Fibroblast of skin of back (primary cell): ENCODE results near the gene BICRA.
"Not testable (repeated sequence)": the region's sequence is repeated elsewhere in the genome, so short reads cannot be mapped to it uniquely, and the experiment has no call there.

Source experiments
- DNase-seq: peaks from one replicate; pipeline ENCODE4 v3.0.0-alpha.2; 2013

BICRA gene

DNA sequence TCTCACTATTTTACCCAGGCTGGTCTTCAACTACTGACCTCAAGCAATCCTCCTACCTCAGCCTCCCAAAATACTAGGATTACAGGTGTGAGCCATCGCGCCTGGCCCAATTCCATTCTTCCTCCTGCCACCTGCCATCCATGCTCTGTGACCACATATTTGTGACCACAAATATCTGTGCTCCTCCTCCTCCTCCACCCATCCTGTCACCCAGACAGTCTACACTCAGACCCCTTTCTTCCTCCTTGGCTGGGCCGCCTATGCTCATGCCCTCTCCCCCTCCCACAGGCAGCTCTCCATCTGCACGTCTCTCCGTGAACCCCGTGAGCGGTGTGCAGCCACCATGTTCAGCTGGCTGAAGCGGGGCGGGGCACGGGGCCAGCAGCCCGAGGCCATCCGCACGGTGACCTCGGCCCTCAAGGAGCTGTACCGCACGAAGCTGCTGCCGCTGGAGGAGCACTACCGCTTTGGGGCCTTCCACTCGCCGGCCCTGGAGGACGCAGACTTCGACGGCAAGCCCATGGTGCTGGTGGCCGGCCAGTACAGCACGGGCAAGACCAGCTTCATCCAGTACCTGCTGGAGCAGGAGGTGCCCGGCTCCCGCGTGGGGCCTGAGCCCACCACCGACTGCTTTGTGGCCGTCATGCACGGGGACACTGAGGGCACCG lies 107.5 kb downstream of the BICRA start:
- no peak for DNase-seq

GRCh38 chr19:47718415-47719046 lies 109.6 kb downstream of the BICRA start:
- DNase-seq = not testable (repeated sequence)

DNA sequence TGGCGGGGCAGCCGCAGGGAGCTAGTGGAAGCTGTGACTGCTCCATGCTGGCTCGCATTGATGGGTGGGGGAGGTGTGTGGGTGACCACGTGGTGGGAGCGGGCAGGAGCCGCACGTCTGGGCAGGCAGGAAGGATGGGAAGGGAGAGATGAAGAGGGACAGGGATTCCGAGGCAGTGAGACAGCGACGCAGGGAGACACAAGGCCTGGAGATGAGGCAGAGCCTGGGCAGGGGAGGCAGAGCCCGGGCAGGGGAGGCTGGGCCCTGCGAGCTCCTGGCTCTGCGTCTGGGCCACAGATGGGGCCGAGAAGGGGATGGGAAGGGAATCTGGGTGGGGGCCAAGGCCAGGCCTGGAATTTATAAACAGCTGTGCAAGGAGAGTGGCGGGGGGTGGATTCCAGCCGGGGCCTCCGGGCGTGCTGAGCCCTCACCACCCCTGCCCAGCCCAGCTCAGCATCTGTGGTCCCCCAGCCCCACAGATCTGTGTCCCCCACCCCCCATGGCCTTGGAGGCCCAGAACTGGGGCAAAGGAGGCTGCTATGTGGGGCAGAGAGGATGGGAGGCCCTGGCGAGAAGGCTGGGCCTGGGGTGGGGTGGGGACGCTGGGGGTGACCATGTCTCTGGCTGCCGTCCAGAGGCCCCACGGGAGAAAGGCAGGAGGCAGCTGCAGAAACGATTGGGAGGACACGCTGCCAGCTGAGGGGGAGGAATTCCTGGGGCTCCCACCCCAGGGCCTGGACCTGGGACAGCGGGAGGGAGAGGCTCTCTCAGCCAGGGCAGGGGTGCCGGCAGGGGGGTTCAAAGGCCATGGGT lies 110.3 kb downstream of the BICRA start:
- peak; percentile 100 for DNase-seq

GRCh38 chr19:47720669-47721422 lies 111.9 kb downstream of the BICRA start:
- no peak for DNase-seq

DNA sequence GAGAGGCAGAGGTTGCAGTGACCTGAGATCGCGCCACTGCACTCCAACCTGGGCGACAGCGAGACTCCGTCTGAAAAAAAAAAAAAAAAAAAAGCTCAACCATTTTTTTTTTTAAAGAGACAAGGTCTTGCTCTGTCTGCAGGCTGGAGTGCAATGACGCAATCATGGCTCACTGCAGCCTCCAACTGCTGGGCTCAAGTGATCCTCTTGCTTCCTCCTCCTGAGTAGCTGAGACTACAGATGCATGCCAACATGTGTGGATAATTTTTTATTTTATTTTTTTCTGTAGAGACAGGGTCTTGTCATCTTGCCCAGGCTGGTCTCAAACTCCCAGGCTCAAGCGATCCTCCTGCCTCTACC lies 114.6 kb downstream of the BICRA start:
- DNase-seq = peak; percentile 90

- DNase-seq = no peak
Measured at GRCh38 chr19:47725759-47726401, 116.9 kb downstream of the BICRA start.

- DNase-seq = peak; percentile 81
Measured at GRCh38 chr19:47726467-47726866, 117.5 kb downstream of the BICRA start.

DNA sequence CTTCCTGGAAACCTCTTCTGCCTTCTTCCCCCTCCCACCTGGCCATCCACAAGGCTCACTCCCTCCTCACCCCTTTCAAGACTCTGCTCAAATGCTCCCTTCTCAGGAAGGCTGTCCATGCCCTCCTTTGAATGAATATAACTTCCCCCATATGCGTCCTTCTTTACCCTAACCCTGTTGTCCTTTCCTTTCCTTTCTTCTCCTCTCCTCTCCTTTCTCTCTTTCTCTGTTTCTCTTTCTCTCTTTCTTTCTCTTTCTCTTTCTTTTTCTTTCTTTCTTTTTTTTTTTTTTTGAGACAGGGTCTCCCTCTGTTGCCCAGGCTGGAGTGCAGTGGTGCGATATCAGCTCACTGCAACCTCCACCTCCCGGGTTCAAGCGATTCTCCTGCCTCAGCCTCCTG lies 119.4 kb downstream of the BICRA start:
- DNase-seq = not testable (repeated sequence)

- DNase-seq = peak; percentile 95
Measured at GRCh38 chr19:47729468-47729798, 120.5 kb downstream of the BICRA start.

DNA sequence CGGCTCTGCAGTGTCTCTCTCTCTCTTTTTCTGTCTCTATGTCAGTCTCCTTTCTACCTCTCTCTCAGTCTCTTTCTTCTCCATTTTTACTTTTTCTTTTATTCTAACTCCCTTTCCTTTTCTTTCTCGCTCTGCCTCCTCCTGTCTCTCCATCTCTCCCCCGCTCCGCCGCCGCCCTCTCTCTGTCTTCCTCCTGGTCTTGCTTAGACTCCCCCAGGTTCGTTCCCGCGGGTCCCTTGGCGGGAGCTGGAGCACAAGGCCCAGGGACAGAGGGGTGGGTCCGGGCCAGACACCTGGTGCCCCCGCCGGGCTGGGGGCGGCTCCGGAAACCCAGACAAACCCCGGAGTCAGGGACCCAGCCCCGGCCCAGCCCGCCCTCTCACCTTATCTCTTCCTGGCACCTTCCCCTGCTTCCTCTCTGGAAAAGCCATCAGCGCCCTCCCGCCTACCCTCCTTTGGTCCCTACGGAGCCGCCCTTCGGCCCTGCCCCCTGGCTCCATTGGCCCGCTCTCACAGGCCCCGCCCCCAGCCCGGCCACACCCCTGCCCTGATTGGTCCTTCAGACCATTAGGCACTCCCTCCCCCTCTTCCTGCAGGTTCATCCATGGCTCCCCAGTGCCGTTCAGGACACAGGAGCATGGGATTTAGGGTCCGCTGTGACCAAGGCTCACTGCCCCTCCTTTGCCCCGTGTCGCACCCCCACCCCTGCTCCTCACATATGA lies 121.0 kb downstream of the BICRA start:
- DNase-seq = no peak

GRCh38 chr19:47730521-47730889 lies 121.6 kb downstream of the BICRA start:
- no peak for DNase-seq

DNA sequence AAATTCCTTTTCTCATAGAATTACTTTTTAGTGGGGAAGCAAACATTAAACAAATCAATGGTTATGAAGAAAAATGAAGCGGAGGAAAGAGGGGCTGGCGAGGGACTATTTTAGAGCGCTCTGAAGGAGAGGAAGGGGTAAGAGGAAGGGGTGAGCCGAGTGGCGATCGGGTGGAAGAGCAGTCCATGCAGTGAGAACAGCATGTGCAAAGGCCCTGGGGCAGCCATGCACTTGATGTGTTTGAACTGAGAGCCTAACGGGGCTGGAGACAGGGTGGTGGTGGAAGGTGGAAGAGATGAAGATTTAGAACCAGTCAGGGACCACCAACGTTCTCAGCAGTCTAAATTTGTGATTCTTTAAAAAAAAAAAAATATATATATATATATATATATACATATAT lies 122.0 kb downstream of the BICRA start:
- DNase-seq = no peak

DNA sequence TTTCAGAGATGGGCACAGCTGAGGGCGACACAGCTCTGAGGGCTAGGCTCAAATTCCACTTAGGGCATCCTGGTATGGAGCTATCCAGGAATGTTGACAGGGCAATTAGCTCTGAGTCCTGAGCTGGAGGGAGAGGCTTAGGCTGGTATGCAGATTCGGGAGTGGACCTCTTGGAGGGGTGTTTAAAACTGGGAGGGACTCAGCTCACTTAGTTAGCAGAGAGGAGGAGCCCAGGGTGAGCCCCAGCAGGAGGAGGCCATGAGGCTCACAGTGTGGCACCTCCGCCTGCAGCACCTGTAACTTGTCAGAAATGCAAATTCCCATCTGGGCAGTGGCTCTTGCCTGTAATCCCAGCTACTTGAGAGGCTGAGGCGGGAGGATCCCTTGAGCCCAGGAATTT lies 126.2 kb downstream of the BICRA start:
- no peak for DNase-seq

DNA sequence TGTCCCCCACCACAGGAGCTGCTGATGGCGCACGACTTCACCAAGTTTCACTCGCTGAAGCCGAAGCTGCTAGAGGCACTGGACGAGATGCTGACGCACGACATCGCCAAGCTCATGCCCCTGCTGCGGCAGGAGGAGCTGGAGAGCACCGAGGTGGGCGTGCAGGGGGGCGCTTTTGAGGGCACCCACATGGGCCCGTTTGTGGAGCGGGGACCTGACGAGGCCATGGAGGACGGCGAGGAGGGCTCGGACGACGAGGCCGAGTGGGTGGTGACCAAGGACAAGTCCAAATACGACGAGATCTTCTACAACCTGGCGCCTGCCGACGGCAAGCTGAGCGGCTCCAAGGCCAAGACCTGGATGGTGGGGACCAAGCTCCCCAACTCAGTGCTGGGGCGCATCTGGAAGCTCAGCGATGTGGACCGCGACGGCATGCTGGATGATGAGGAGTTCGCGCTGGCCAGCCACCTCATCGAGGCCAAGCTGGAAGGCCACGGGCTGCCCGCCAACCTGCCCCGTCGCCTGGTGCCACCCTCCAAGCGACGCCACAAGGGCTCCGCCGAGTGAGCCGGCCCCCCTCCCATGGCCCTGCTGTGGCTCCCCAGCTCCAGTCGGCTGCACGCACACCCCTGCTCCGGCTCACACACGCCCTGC lies 132.1 kb downstream of the BICRA start:
- DNase-seq = no peak

- no peak for DNase-seq
Measured at GRCh38 chr19:47741544-47742140, 132.7 kb downstream of the BICRA start.

DNA sequence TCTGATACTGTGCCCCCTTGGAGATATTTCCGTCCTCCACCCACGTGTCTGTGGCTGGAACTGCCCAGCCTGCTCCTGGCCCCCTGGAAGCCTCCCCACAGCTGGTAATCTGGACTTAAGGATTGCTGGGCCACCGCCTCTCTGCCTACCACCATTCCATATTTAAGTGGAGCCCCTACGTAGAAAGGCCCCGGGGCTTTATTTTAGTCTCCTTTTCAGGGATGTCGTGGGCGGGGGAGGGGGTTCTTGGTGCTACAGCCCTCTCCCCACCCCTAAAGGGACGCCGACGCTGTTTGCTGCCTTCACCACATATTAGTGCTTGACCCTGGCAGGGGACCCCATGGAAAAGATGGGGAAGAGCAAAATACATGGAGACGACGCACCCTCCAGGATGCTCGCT lies 133.7 kb downstream of the BICRA start:
- no peak for DNase-seq

DNA sequence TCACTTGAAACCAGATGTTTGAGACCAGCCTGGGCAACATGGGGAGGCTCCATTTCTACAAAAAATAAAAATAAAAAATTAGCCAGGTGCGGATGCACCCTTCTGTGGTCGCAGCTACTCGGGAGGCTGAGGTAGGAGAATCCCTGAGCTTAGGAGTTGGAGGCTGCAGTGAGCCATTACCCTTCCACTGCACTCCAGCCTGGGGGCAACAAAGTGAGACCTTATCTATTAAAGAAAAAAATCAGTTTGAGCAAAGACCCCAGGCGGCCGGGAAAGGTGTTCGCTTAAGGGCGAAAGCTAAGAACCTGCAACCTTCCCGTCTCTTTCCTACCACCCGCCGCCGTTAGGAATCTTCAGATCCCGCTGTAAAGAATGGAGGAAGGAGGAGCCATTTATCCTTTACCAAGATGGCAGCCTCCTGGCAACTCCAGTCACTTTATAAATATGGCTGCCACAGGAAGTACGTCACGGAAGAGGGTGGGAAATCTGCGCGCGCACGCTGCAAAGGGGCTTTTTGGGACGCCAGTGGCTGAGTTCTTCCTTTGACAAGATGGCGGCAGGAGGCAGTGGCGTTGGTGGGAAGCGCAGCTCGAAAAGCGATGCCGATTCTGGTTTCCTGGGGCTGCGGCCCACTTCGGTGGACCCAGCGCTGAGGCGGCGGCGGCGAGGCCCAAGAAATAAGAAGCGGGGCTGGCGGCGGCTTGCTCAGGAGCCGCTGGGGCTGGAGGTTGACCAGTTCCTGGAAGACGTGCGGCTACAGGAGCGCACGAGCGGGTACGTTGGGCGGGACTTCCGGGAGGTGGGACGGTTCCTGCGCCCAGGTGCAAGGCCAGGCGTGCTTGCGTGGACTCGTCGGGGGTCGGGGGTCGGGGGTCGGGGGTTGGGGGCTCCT lies 136.3 kb downstream of the BICRA start, which contains the start of gene NOP53:
NOP53 (plus strand) TSS at position 537 of the 892 bp plus-strand sequence; CDS start at position 551, 14 bp downstream.
- peak; percentile 96 for DNase-seq

- not testable (repeated sequence) for DNase-seq
Measured at GRCh38 chr19:47746129-47746528, 137.2 kb downstream of the BICRA start.

DNA sequence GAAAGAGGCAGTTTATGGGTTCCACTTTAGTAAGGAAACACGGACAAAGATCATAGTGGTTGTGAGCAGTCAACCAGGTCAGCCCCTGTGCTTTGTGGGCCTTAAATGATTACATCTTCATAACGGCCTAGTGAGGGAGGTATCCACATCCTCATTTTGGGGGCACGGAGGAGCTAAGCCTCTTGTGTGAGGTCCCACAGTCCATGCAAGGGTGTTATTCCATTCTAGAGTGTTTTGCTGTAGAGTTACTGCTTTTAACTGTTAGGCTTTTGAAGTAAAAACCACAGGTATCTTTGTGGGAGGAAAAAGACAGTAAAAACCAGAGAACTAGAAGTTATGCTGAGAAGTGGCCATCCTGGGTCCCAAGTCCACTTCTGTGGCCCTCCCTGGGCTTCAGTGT lies 140.4 kb downstream of the BICRA start:
- no peak for DNase-seq

DNA sequence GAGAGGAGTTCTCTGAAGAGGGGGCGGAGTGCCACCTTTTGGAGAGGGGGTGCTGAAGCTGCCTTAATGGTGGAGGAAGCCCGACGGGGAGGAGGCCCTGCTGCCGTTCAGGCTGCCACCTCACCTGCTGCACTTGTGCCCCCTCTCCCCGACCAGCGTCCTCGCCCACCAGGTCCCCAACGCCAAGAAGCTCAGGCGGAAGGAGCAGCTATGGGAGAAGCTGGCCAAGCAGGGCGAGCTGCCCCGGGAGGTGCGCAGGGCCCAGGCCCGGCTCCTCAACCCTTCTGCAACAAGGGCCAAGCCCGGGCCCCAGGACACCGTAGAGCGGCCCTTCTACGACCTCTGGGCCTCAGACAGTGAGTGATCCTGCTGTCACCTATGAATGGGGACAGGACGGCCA lies 141.8 kb downstream of the BICRA start:
- no peak for DNase-seq
